Measurements from ENCODE around the gene ANKRD16.

ANKRD16 gene

DNA sequence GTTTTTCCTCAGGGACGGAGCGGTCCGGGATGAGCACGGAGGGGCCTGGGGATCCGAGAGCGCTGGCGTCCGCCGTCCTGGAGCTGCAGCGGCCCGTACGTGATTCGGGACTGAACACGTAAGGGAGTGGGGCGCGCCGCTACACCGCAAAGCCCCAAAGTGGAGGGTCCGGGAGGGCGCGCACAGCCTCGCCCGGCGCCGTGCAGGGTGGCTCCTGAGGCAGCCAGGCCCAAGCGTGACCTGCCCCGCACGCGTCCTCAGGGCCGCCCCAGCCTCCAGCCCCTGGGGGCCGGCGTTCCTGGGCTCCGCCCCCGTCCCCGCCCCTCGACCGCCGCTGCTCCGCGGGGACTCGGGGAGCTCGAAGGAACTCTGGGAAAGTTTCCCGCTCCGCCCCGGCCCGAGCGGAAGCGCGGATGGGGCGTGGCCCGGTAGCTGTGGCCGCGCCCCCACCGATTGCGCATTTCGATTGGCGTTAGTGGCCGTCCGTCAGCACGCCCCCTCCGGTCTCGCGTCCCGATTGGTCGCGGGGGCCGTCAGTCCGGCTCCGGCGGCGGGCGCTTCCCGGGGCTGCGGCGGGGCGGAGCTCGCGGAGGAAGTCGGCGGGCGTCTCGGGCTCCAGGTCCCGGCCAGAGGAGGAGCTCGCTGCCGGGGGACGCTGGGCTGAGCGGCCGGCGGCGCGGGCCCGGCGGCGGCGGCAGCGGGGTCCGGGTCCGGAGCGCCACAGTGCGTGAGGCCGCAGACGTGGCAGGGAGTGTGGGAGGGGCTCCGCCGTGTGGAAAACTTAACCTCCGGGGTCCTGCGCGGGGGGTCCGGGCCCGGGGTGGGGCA, at the start of gene ANKRD16, which contains the start of gene FBH1:
Gene ANKRD16, minus strand, starts transcription at position 270 of the 828 bp plus-strand sequence. CDS start 539 bp downstream, outside the sequence.
Gene FBH1, plus strand, starts transcription at position 620 of the 828 bp plus-strand sequence. Its CDS starts 103 bp downstream, at position 723.
- Histone ChIP-seq H3K9me3 (ENCODE audit: control insufficient read depth in 2 of 2, low read length in 2 of 2) (no peaks in the 10 kb centered on the region), H3K36me3 (ENCODE audit: control insufficient read depth in 2 of 2, insufficient read depth in 2 of 2, low read length in 2 of 2) (peaks cover 11 to 18% of the 10 kb centered on the region in 2 donors), H3K9ac (ENCODE audit: low read depth in 1 of 2, low read length in 2 of 2) (peak within 1 kb of the TSS; percentile 82 to 92), H3K4me1 (ENCODE audit: control insufficient read depth in 2 of 2, insufficient read depth in 2 of 2, low read length in 2 of 2) (peaks cover 19 to 21% of the 10 kb centered on the region in 2 donors), H3K27me3 (ENCODE audit: control insufficient read depth in 2 of 2, insufficient read depth in 2 of 2, low read length in 2 of 2) (no peaks in the 10 kb centered on the region), H3K4me3 (ENCODE audit: low read length in 2 of 2) (peak within 1 kb of the TSS; percentile 83 to 93), H3K27ac (ENCODE audit: low read depth in 2 of 2, low read length in 2 of 2) (peak within 1 kb of the TSS; percentile 81 to 82)

DNA sequence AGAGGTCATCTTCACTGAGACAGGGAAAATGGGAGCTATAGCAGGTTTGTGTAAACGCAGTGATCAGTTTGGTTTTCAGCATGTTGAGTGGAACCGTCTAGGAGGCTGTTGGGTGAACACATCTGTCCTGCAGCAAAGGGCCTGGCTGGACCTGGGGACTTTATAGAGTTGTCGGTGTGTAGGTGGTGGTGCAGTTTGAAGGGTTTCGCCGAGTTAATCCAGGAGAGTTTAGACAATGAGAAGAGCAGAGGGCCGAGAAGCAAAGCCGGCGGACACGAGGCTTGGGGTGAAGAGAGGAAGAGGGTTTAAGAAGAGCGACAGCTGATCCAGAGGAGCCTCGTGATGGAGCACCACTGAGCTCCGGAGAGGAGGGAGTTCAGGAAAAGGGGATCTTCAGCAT, 48.6 kb upstream of the ANKRD16 start:
- Histone ChIP-seq H3K9me3 (ENCODE audit: control insufficient read depth in 2 of 2, low read length in 2 of 2) (no peaks in the 10 kb centered on the region), H3K36me3 (ENCODE audit: control insufficient read depth in 2 of 2, insufficient read depth in 2 of 2, low read length in 2 of 2) (peaks cover 27 to 34% of the 10 kb centered on the region in 2 donors), H3K27ac (ENCODE audit: low read depth in 2 of 2, low read length in 2 of 2) (no peak overlapping the region)

DNA sequence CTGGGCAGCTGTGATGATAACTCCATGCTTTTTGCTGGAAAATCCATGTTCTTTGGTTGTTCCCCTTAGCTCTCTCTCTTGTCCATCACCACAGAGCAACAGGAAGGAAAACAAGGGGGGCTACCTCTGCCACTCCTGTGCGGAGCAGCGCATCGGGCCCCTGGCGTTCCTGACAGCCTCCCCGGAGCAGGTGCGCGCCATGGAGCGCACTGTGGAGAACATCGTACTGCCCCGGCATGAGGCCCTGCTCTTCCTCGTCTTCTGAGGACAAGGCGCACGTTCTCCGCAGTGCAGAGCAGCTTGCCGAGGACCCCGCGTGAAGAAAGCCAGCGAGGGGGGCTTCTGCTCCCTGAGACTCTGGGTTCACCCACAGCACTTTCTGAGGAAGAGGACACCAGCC, 47.3 kb upstream of the ANKRD16 start:
- H3K27me3 ChIP-seq (ENCODE audit: control insufficient read depth in 2 of 2, insufficient read depth in 2 of 2, low read length in 2 of 2): no peaks in the 10 kb centered on the region
- no peaks in the 10 kb centered on the region for H3K9me3 ChIP-seq (ENCODE audit: control insufficient read depth in 2 of 2, low read length in 2 of 2)
- no peak overlapping the region for H3K4me3 ChIP-seq (ENCODE audit: low read length in 2 of 2)
- H3K36me3 ChIP-seq (ENCODE audit: control insufficient read depth in 2 of 2, insufficient read depth in 2 of 2, low read length in 2 of 2): peaks cover 33 to 39% of the 10 kb centered on the region in 2 donors
- H3K27ac ChIP-seq (ENCODE audit: low read depth in 2 of 2, low read length in 2 of 2): no peak overlapping the region
- H3K9ac ChIP-seq (ENCODE audit: low read depth in 1 of 2, low read length in 2 of 2): no peak overlapping the region
- H3K4me1 ChIP-seq (ENCODE audit: control insufficient read depth in 2 of 2, insufficient read depth in 2 of 2, low read length in 2 of 2): no peaks in the 10 kb centered on the region

More for the DNA sequence above, 48.6 kb upstream of the ANKRD16 start:
- no peak overlapping the region for H3K4me3 ChIP-seq (ENCODE audit: low read length in 2 of 2)
- no peaks in the 10 kb centered on the region for H3K27me3 ChIP-seq (ENCODE audit: control insufficient read depth in 2 of 2, insufficient read depth in 2 of 2, low read length in 2 of 2)
- H3K9ac ChIP-seq (ENCODE audit: low read depth in 1 of 2, low read length in 2 of 2): no peak overlapping the region
- peaks cover under 1% of the 10 kb centered on the region in 2 donors for H3K4me1 ChIP-seq (ENCODE audit: control insufficient read depth in 2 of 2, insufficient read depth in 2 of 2, low read length in 2 of 2)

DNA sequence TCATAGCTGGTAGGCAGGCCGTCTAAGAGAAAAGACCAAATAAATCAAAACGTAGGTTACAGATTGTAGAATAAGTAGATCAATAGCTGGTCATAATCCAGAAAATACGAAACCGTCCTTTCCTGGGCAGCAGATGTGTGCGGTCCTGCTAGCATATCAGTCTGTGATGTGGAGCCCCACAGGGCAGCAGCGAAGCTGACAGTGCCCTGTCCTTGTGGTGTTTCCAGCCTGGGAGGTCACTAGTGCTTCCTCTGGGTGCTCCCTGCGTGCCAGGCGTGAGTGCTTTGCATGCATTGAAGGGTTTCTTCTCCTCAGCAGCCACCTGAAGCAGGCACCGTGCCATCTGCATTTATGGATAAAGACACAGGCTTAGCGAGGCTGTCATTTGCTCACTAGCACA, 45.9 kb upstream of the ANKRD16 start:
- H3K27me3 ChIP-seq (ENCODE audit: control insufficient read depth in 2 of 2, insufficient read depth in 2 of 2, low read length in 2 of 2): no peaks in the 10 kb centered on the region
- H3K9ac ChIP-seq (ENCODE audit: low read depth in 1 of 2, low read length in 2 of 2): no peak overlapping the region
- H3K36me3 ChIP-seq (ENCODE audit: control insufficient read depth in 2 of 2, insufficient read depth in 2 of 2, low read length in 2 of 2): peaks cover 39 to 46% of the 10 kb centered on the region in 2 donors
- no peaks in the 10 kb centered on the region for H3K9me3 ChIP-seq (ENCODE audit: control insufficient read depth in 2 of 2, low read length in 2 of 2)
- H3K4me1 ChIP-seq (ENCODE audit: control insufficient read depth in 2 of 2, insufficient read depth in 2 of 2, low read length in 2 of 2): no peaks in the 10 kb centered on the region
- H3K27ac ChIP-seq (ENCODE audit: low read depth in 2 of 2, low read length in 2 of 2): no peak overlapping the region
- H3K4me3 ChIP-seq (ENCODE audit: low read length in 2 of 2): no peak overlapping the region

DNA sequence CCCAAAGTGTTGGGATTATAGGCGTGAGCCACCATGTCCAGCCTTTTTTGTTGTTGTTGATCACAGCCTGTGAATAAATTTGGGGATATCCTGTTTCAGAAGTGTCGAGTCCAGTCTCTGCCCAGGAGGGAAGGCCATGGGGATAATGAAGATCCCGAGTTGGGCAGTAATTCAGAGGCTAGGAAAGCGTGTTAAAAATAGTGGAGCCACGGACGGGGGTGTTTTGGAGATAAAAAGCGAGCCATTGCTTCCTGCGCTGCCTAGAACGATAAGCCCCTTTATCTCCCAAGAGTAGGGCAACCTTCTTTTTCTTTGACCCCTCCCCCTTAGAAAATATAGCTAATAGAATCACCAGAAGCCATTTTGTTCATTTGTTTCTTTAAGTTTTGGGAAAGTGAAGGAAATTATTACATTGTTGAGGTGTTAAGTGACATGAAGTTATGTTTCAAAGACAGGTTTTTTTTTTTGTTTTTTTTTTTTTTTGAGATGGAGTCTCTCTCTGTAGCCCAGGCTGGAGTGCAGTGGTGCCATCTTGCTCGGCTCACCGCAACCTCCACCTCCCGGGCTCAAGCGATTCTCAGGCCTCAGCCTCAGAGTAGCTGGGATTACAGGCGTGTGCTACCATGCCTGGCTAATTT, 44.3 kb upstream of the ANKRD16 start:
- no peaks in the 10 kb centered on the region for H3K9me3 ChIP-seq (ENCODE audit: control insufficient read depth in 2 of 2, low read length in 2 of 2)
- no peak overlapping the region for H3K27ac ChIP-seq (ENCODE audit: low read depth in 2 of 2, low read length in 2 of 2)
- peaks cover 46 to 62% of the 10 kb centered on the region in 2 donors for H3K36me3 ChIP-seq (ENCODE audit: control insufficient read depth in 2 of 2, insufficient read depth in 2 of 2, low read length in 2 of 2)
- no peaks in the 10 kb centered on the region for H3K4me1 ChIP-seq (ENCODE audit: control insufficient read depth in 2 of 2, insufficient read depth in 2 of 2, low read length in 2 of 2)
- no peak overlapping the region for H3K9ac ChIP-seq (ENCODE audit: low read depth in 1 of 2, low read length in 2 of 2)
- H3K27me3 ChIP-seq (ENCODE audit: control insufficient read depth in 2 of 2, insufficient read depth in 2 of 2, low read length in 2 of 2): no peaks in the 10 kb centered on the region
- no peak overlapping the region for H3K4me3 ChIP-seq (ENCODE audit: low read length in 2 of 2)

DNA sequence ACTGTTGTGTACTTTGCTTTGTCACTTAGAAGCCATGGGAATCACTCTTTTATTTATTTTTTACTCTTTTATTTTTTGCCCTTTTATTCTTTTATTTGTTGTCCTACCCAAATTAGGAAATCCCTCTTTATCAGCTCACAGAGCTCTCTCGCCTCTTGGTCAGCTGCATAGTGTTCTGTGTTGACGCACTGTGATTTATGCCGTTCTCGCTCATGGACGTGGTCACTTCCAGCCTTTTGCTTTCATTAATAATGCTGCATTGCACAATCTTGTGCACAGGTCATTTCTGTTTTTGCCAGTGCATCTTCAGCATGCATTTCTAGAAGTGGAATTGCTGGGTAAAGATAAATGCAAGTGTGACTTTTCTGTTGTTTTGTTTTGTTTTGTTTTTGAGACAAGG, 42.7 kb upstream of the ANKRD16 start:
- no peaks in the 10 kb centered on the region for H3K4me1 ChIP-seq (ENCODE audit: control insufficient read depth in 2 of 2, insufficient read depth in 2 of 2, low read length in 2 of 2)
- H3K27ac ChIP-seq (ENCODE audit: low read depth in 2 of 2, low read length in 2 of 2): no peak overlapping the region
- H3K4me3 ChIP-seq (ENCODE audit: low read length in 2 of 2): no peak overlapping the region
- no peak overlapping the region for H3K9ac ChIP-seq (ENCODE audit: low read depth in 1 of 2, low read length in 2 of 2)
- no peaks in the 10 kb centered on the region for H3K9me3 ChIP-seq (ENCODE audit: control insufficient read depth in 2 of 2, low read length in 2 of 2)
- H3K27me3 ChIP-seq (ENCODE audit: control insufficient read depth in 2 of 2, insufficient read depth in 2 of 2, low read length in 2 of 2): no peaks in the 10 kb centered on the region
- H3K36me3 ChIP-seq (ENCODE audit: control insufficient read depth in 2 of 2, insufficient read depth in 2 of 2, low read length in 2 of 2): peaks cover 52 to 70% of the 10 kb centered on the region in 2 donors

DNA sequence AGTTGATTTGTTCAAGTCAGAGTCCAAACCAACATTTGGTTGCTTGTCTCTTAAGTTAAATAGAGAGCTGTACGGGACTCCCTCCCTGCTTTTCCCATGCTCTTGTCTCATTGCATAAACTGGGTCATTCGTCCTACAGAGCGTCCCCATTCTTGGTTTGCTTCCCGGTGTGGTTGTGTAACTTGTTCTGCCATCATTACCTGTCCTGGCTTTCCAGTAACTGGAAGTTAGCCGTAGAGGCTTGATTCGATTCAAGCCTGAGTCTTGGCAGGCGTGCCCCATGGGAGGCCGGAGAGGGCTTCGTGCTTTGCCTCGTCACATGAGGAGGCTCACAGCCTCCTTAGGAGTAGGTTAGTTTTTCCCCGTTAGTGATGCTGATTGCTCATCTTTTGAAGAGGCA, 40.6 kb upstream of the ANKRD16 start:
- Histone ChIP-seq H3K9ac (ENCODE audit: low read depth in 1 of 2, low read length in 2 of 2) (no peak overlapping the region), H3K27me3 (ENCODE audit: control insufficient read depth in 2 of 2, insufficient read depth in 2 of 2, low read length in 2 of 2) (no peaks in the 10 kb centered on the region), H3K9me3 (ENCODE audit: control insufficient read depth in 2 of 2, low read length in 2 of 2) (no peaks in the 10 kb centered on the region), H3K36me3 (ENCODE audit: control insufficient read depth in 2 of 2, insufficient read depth in 2 of 2, low read length in 2 of 2) (peaks cover 52 to 68% of the 10 kb centered on the region in 2 donors), H3K4me3 (ENCODE audit: low read length in 2 of 2) (no peak overlapping the region), H3K27ac (ENCODE audit: low read depth in 2 of 2, low read length in 2 of 2) (no peak overlapping the region), H3K4me1 (ENCODE audit: control insufficient read depth in 2 of 2, insufficient read depth in 2 of 2, low read length in 2 of 2) (no peaks in the 10 kb centered on the region)

DNA sequence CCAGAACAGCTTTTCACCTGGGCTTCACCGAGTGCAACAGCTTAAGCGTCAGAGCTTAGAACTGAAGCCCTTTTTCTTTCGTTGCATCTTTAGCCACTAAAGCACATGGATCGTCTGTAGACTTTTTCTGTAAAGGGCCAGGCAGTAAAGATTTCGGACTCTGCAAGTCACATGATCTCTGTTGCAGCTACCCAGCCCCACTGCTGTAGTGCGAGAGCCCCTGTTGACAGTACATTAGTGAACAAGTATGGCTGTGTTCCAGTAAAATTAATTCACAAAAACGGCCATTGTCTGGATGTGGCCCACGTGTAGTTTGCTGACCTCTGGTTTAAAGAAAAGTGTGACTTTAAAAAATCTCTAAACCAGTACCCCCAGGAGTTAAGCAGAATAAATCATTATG, 39.7 kb upstream of the ANKRD16 start:
- Histone ChIP-seq H3K36me3 (ENCODE audit: control insufficient read depth in 2 of 2, insufficient read depth in 2 of 2, low read length in 2 of 2) (peaks cover 54 to 71% of the 10 kb centered on the region in 2 donors), H3K4me1 (ENCODE audit: control insufficient read depth in 2 of 2, insufficient read depth in 2 of 2, low read length in 2 of 2) (no peaks in the 10 kb centered on the region), H3K27ac (ENCODE audit: low read depth in 2 of 2, low read length in 2 of 2) (no peak overlapping the region), H3K9ac (ENCODE audit: low read depth in 1 of 2, low read length in 2 of 2) (no peak overlapping the region), H3K9me3 (ENCODE audit: control insufficient read depth in 2 of 2, low read length in 2 of 2) (no peaks in the 10 kb centered on the region), H3K4me3 (ENCODE audit: low read length in 2 of 2) (no peak overlapping the region), H3K27me3 (ENCODE audit: control insufficient read depth in 2 of 2, insufficient read depth in 2 of 2, low read length in 2 of 2) (no peaks in the 10 kb centered on the region)

DNA sequence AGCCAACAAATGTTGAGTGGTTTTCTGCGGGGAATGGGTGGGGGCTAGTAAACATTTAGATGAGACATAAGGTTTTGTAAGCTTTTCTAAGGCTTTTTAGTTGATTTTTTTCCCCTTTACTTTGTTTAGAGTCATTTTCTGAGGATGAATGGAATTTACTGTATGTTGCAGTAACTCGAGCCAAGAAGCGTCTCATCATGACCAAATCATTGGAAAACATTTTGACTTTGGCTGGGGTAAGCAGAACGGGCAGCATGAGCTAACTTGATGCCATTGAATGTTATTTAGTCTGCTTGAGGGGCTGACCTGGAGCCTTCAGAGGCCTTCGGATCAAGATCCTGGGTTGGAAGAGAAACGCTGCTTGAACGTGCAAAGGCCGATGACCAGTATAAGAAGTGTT, 37.6 kb upstream of the ANKRD16 start:
- H3K9me3 ChIP-seq (ENCODE audit: control insufficient read depth in 2 of 2, low read length in 2 of 2): no peaks in the 10 kb centered on the region
- no peak overlapping the region for H3K4me3 ChIP-seq (ENCODE audit: low read length in 2 of 2)
- peaks cover 70 to 88% of the 10 kb centered on the region in 2 donors for H3K36me3 ChIP-seq (ENCODE audit: control insufficient read depth in 2 of 2, insufficient read depth in 2 of 2, low read length in 2 of 2)
- no peaks in the 10 kb centered on the region for H3K4me1 ChIP-seq (ENCODE audit: control insufficient read depth in 2 of 2, insufficient read depth in 2 of 2, low read length in 2 of 2)
- H3K9ac ChIP-seq (ENCODE audit: low read depth in 1 of 2, low read length in 2 of 2): no peak overlapping the region
- H3K27ac ChIP-seq (ENCODE audit: low read depth in 2 of 2, low read length in 2 of 2): no peak overlapping the region
- H3K27me3 ChIP-seq (ENCODE audit: control insufficient read depth in 2 of 2, insufficient read depth in 2 of 2, low read length in 2 of 2): no peaks in the 10 kb centered on the region

DNA sequence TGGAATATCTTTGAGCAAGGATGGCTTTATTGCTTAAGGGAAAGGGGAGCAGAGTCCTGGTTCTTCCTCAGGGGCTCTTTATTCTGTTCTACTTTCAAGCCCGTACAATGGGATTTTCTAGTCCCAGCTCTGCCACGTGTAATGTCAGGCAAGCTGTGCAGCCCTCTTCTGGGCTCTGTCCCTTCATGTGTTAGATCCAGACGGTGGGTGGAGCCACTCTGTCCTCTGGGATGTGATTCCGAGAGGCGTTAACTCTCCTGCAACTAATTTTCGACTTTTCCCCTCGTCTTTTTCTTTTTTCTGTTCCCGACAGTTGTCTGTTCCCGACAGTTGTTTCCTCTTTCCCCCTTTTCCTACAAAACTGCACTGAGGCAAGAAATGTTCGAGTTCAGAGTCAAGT, 35.2 kb upstream of the ANKRD16 start:
- H3K36me3 ChIP-seq (ENCODE audit: control insufficient read depth in 2 of 2, insufficient read depth in 2 of 2, low read length in 2 of 2): peaks cover 78 to 91% of the 10 kb centered on the region in 2 donors
- H3K9ac ChIP-seq (ENCODE audit: low read depth in 1 of 2, low read length in 2 of 2): no peak overlapping the region
- no peaks in the 10 kb centered on the region for H3K27me3 ChIP-seq (ENCODE audit: control insufficient read depth in 2 of 2, insufficient read depth in 2 of 2, low read length in 2 of 2)
- H3K27ac ChIP-seq (ENCODE audit: low read depth in 2 of 2, low read length in 2 of 2): no peak overlapping the region
- H3K4me1 ChIP-seq (ENCODE audit: control insufficient read depth in 2 of 2, insufficient read depth in 2 of 2, low read length in 2 of 2): no peaks in the 10 kb centered on the region
- no peaks in the 10 kb centered on the region for H3K9me3 ChIP-seq (ENCODE audit: control insufficient read depth in 2 of 2, low read length in 2 of 2)
- no peak overlapping the region for H3K4me3 ChIP-seq (ENCODE audit: low read length in 2 of 2)

Data from mucosa of rectum (tissue), 2 donors.